ENCODE results near the gene PRDM16.

PRDM16 gene

GRCh38 chr1:3290915-3291314, 221.9 kb downstream of the PRDM16 start:
- DNase-seq, result no peak

GRCh38 chr1:3292051-3292722, 223.2 kb downstream of the PRDM16 start:
- DNase-seq, result no peak

GRCh38 chr1:3292868-3293562, 224.0 kb downstream of the PRDM16 start:
- DNase-seq, result no peak

- DNase-seq, result no peak
Observed at GRCh38 chr1:3293563-3294080, 224.6 kb downstream of the PRDM16 start.

GRCh38 chr1:3294450-3294849, 225.4 kb downstream of the PRDM16 start:
- DNase-seq, result no peak

- DNase-seq, result no peak
Observed at GRCh38 chr1:3295846-3296245, 226.8 kb downstream of the PRDM16 start.

GRCh38 chr1:3296326-3296725, 227.3 kb downstream of the PRDM16 start:
- DNase-seq, result no peak

- DNase-seq, result no peak
Observed at GRCh38 chr1:3296826-3297225, 227.8 kb downstream of the PRDM16 start.

- no peak for DNase-seq
Observed at GRCh38 chr1:3297756-3298155, 228.8 kb downstream of the PRDM16 start.

- DNase-seq, result no peak
Observed at GRCh38 chr1:3298197-3298596, 229.2 kb downstream of the PRDM16 start.

GRCh38 chr1:3304246-3304645, 235.2 kb downstream of the PRDM16 start:
- DNase-seq, result no peak

GRCh38 chr1:3304692-3305091, 235.7 kb downstream of the PRDM16 start:
- no peak for DNase-seq

GRCh38 chr1:3305156-3305555, 236.2 kb downstream of the PRDM16 start:
- DNase-seq, result no peak

- DNase-seq, result no peak
Observed at GRCh38 chr1:3306583-3307291, 237.7 kb downstream of the PRDM16 start.

GRCh38 chr1:3307359-3307758, 238.4 kb downstream of the PRDM16 start:
- DNase-seq, result no peak

GRCh38 chr1:3308053-3308452, 239.1 kb downstream of the PRDM16 start:
- no peak for DNase-seq

GRCh38 chr1:3310718-3311400, 241.9 kb downstream of the PRDM16 start:
- DNase-seq, result no peak

- no peak for DNase-seq
Observed at GRCh38 chr1:3311711-3312110, 242.7 kb downstream of the PRDM16 start.

- no peak for DNase-seq
Observed at GRCh38 chr1:3312310-3312897, 243.4 kb downstream of the PRDM16 start.

- DNase-seq, result peak; percentile 12
Observed at GRCh38 chr1:3312898-3313575, 244.0 kb downstream of the PRDM16 start.

- DNase-seq, result no peak
Observed at GRCh38 chr1:3313576-3313950, 244.6 kb downstream of the PRDM16 start.
